Caco-2 (cell line): ENCODE measurements around the gene RP9. TPM values are rescaled to one million over a fixed set of nuclear protein-coding genes. Genes with fewer than 3 reads are reported as not detected.

Experiments used
- BruUV-seq: library from RNA; stranded (reverse); fragments of 400-500 nt; replicated peaks from 2 replicates; lab custom pipeline; 2021; lab: Mats Ljungman, UMichigan
- CTCF ChIA-PET: fragments of 300-600 bp; sonication (Branson Sonifier 250); formaldehyde crosslinking; loops from one replicate; lab custom pipeline; 2022; ENCODE audit warnings: antibody characterized with exemption; lab: Charles Lee
- POLR2A ChIA-PET: fragments of 300-600 bp; sonication (Branson Sonifier 250); formaldehyde crosslinking; loops from one replicate; lab custom pipeline; 2022; ENCODE audit warnings: antibody characterized with exemption; lab: Charles Lee
- DNase-seq, 2 experiments: peaks; one replicate each; pipeline versions ENCODE4 v3.0.0 to v3.0.0-alpha.2; 2020 to 2022
- H3K27me3 ChIP-seq: replicated peaks from 2 replicates; pipeline ENCODE4 v1.6.0; 2011; ENCODE audit warnings: low read length; ENCODE audit not compliant: control insufficient read depth, insufficient read depth
- H3K36me3 ChIP-seq: 2 replicates; pipeline ENCODE4 v1.5.1; 2011; ENCODE audit warnings: low read length; ENCODE audit not compliant: control insufficient read depth, insufficient read depth
- H3K4me1 ChIP-seq: fragments of 250-450 bp; sonication (Bioruptor Pico); 2 replicates; pipeline ENCODE4 v1.5.1; 2020; ENCODE audit warnings: mild to moderate bottlenecking
- H3K4me3 ChIP-seq: 2 replicates; pipeline ENCODE4 v1.5.1; 2011; ENCODE audit warnings: low read depth, mild to moderate bottlenecking, control low read depth, low read length
- H3K9me3 ChIP-seq: fragments of 250-450 bp; sonication (Bioruptor Pico); 2 replicates; pipeline ENCODE4 v1.5.1; 2020; ENCODE audit warnings: mild to moderate bottlenecking, moderate library complexity
- H3K27ac Mint-ChIP-seq: one replicate; pipeline ENCODE4 v1.8.0; 2022; ENCODE audit warnings: mixed read lengths; ENCODE audit not compliant: unreplicated experiment
- H3K27me3 Mint-ChIP-seq: one replicate; pipeline ENCODE4 v1.8.0; 2022; ENCODE audit warnings: mixed read lengths; ENCODE audit not compliant: insufficient read depth, unreplicated experiment
- H3K36me3 Mint-ChIP-seq: one replicate; pipeline ENCODE4 v1.8.0; 2022; ENCODE audit warnings: mild to moderate bottlenecking, mixed read lengths; ENCODE audit not compliant: insufficient read depth, unreplicated experiment
- H3K4me1 Mint-ChIP-seq: one replicate; pipeline ENCODE4 v1.8.0; 2022; ENCODE audit warnings: low read depth, mixed read lengths; ENCODE audit not compliant: unreplicated experiment
- H3K4me3 Mint-ChIP-seq: one replicate; pipeline ENCODE4 v1.8.0; 2022; ENCODE audit warnings: mild to moderate bottlenecking, moderate library complexity, mixed read lengths; ENCODE audit not compliant: unreplicated experiment
- H3K9me3 Mint-ChIP-seq: one replicate; pipeline ENCODE4 v1.8.0; 2022; ENCODE audit warnings: mixed read lengths; ENCODE audit not compliant: unreplicated experiment
- CTCF ChIP-seq, 2 experiments: fragments of 200-600 bp in 1 of 2; IDR thresholded peaks; 1 replicate in 1 of 2; 2 replicates in 1 of 2; pipeline versions ENCODE4 v1.5.1 to v1.8.0; 2011 to 2022; ENCODE audit warnings: antibody characterized with exemption in 1 of 2, control low read depth in 1 of 2, inconsistent platforms in 1 of 2, low read depth in 1 of 2, low read length in 1 of 2, mild to moderate bottlenecking in 1 of 2, moderate library complexity in 1 of 2; ENCODE audit not compliant: insufficient read depth in 1 of 2, severe bottlenecking in 1 of 2, unreplicated experiment in 1 of 2
- intact Hi-C: fragments of 100-400 bp; cut with micrococcal nuclease; formaldehyde crosslinking; loops from one replicate; pipeline ENCODE4 v1.10.0; 2022; ENCODE audit not compliant: unreplicated experiment
- total RNA-seq: library from RNA; stranded (reverse); gene quantifications from 2 replicates; pipeline ENCODE4 v1.2.3, GENCODE V29; 2022

RP9 gene
- total RNA-seq, 1 experiment from 2014 or later = 20.3 TPM

DNA sequence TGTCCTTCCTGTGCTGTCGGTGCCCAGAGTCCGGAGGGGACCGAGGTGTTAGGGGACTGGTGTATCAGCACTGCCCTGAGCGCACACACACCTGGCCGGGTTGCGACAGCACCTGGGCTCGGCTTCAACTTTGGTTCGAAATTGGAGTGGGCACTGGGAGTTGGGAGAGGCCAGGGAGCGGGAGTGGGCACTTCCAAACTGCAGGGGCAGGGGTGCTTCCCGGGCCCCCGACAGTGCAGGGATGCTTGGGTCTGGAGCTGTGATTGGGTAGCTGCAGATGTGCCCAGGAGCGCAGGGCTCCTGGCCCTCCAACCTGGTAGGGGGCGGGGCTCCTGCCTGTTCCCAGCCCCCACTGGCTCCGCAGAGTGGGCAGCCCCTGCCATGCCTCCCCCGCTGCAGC is 27.9 kb upstream of the RP9 start:
- CTCF ChIA-PET = no interaction called here
- Mint-ChIP-seq H3K4me3 (no peak overlapping the region), H3K36me3 (peaks cover 6% of the 10 kb centered on the region), H3K27me3 (peaks cover 13% of the 10 kb centered on the region), H3K9me3 (no peaks in the 10 kb centered on the region), H3K27ac (no peak overlapping the region), H3K4me1 (no peaks in the 10 kb centered on the region)
- H3K4me1 ChIP-seq = no peaks in the 10 kb centered on the region
- POLR2A ChIA-PET = no interaction called here
- TF ChIP-seq CTCF (IDR thresholded peaks at IDR 0.05; ENCODE audit: insufficient read depth in 1 of 2, low read depth in 1 of 2, low read length in 1 of 2, severe bottlenecking in 1 of 2, unreplicated experiment in 1 of 2) = no peak
- no peak overlapping the region for H3K4me3 ChIP-seq
- no peaks in the 10 kb centered on the region; the same call in 1 of the 2 replicates for H3K27me3 ChIP-seq
- no peaks in the 10 kb centered on the region; the same call in 1 of the 2 replicates for H3K9me3 ChIP-seq
- no peaks in the 10 kb centered on the region for H3K36me3 ChIP-seq
- BruUV-seq = no TSS peak
- intact Hi-C loops = no loop called here
- no peak for DNase-seq

DNA sequence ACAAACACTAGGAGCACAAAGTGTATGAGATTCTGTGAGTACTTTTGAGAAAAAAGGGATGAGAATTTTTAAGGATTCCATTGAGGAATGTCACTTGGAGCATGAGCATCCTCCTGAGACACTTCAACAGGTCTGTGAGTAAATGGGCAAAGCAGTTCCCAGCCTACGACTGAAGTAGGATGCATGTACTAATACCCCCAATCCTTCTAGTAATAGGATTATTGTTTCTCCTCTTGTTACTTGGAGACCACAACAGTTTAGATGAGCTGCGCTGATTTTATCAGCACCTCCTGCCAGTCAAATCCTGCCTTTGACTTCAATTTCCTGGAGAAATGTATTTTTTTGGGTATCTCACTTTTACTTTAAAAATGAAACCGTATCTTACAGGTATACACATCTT is 21.0 kb upstream of the RP9 start:
- TF ChIP-seq CTCF (IDR thresholded peaks at IDR 0.05; ENCODE audit: insufficient read depth in 1 of 2, low read depth in 1 of 2, low read length in 1 of 2, severe bottlenecking in 1 of 2, unreplicated experiment in 1 of 2) = no peak
- DNase-seq = no peak
- POLR2A ChIA-PET = no interaction called here
- peak overlapping the region; percentile 97 for H3K4me3 ChIP-seq
- Mint-ChIP-seq H3K9me3 (no peaks in the 10 kb centered on the region), H3K4me1 (no peaks in the 10 kb centered on the region), H3K4me3 (peak overlapping the region; percentile 92), H3K27ac (no peak overlapping the region), H3K27me3 (peaks cover 3% of the 10 kb centered on the region), H3K36me3 (peaks cover 5% of the 10 kb centered on the region)
- no peaks in the 10 kb centered on the region for H3K4me1 ChIP-seq
- intact Hi-C loops = no loop called here
- H3K36me3 ChIP-seq = no peaks in the 10 kb centered on the region
- H3K27me3 ChIP-seq = no peaks in the 10 kb centered on the region
- no peaks in the 10 kb centered on the region; the same call in 1 of the 2 replicates for H3K9me3 ChIP-seq
- BruUV-seq = TSS peak; percentile 24
- CTCF ChIA-PET = no interaction called here

DNA sequence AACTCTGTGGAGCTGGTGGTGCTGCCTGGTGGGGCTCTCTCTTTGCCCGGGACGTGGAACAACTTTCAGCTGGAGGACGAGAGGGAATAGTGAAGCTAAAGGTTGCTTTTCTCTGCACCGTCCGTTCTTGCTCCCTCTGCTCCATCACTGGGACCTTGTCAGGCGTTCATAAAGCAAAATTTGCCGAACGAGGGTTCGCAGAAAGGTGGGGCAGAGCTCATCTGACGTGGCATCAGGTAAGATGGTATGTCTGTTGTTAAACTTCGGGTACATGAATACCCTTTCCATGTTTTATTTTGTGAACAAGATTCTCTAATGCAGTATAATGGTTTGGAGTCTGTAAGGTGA is 20.6 kb upstream of the RP9 start:
- POLR2A ChIA-PET = no interaction called here
- no peaks in the 10 kb centered on the region for H3K9me3 Mint-ChIP-seq
- H3K36me3 Mint-ChIP-seq = peaks cover 5% of the 10 kb centered on the region
- H3K27ac Mint-ChIP-seq = peak overlapping the region; percentile 85
- DNase-seq = no peak
- Histone ChIP-seq H3K36me3 (no peaks in the 10 kb centered on the region), H3K27me3 (no peaks in the 10 kb centered on the region), H3K4me1 (no peaks in the 10 kb centered on the region), H3K4me3 (peak overlapping the region; percentile 97), H3K9me3 (no peaks in the 10 kb centered on the region)
- intact Hi-C loops = loop anchor here (1.0 to 5.0 kb wide), 2 partner anchors 20 to 67 kb away; partner anchors contain the start of genes NT5C3A and RP9
- peaks cover 3% of the 10 kb centered on the region for H3K27me3 Mint-ChIP-seq
- H3K4me1 Mint-ChIP-seq = no peaks in the 10 kb centered on the region
- CTCF ChIA-PET = no interaction called here
- H3K4me3 Mint-ChIP-seq = peak overlapping the region; percentile 92
- no TSS peak for BruUV-seq
- no peak for TF ChIP-seq CTCF (IDR thresholded peaks at IDR 0.05; ENCODE audit: insufficient read depth in 1 of 2, low read depth in 1 of 2, low read length in 1 of 2, severe bottlenecking in 1 of 2, unreplicated experiment in 1 of 2)
